22Rv1 (cell line): Measurements from ENCODE around the gene PLAGL1.

Source experiments
- CTCF ChIP-seq: fragments of 450-650 bp; IDR thresholded peaks from 2 replicates; pipeline ENCODE4 v1.5.1; 2017; ENCODE audit warnings: mild to moderate bottlenecking
- ZFX ChIP-seq: fragments of 450-650 bp; IDR thresholded peaks from 2 replicates; pipeline ENCODE4 v1.6.1; 2017; ENCODE audit warnings: antibody characterized with exemption, borderline replicate concordance

- TF ChIP-seq CTCF (no peak), ZFX (no peak)
Measured at GRCh38 chr6:144019929-144020328, 11.9 kb upstream of the PLAGL1 start.
